Muscle layer of duodenum (tissue), 2 donors: ENCODE results near the gene GPR89A.

Source experiments
- H3K27ac ChIP-seq: one replicate; pipeline ENCODE4 v1.7.0; 2013; ENCODE audit warnings: mild to moderate bottlenecking, low read length
- H3K27me3 ChIP-seq: one replicate; pipeline ENCODE4 v1.7.0; 2013; ENCODE audit warnings: low read depth, mild to moderate bottlenecking, control low read depth, low read length
- H3K36me3 ChIP-seq, 2 donors: one replicate each; pipeline ENCODE4 v1.7.0; 2013; ENCODE audit warnings: low read length in 2 of 2, control low read depth in 1 of 2, mild to moderate bottlenecking in 1 of 2; ENCODE audit not compliant: insufficient read depth in 2 of 2, control insufficient read depth in 1 of 2
- H3K4me1 ChIP-seq, 2 donors: one replicate each; pipeline ENCODE4 v1.7.0; 2013; ENCODE audit warnings: low read length in 2 of 2, mild to moderate bottlenecking in 2 of 2, control low read depth in 1 of 2, moderate library complexity in 1 of 2; ENCODE audit not compliant: insufficient read depth in 2 of 2, control insufficient read depth in 1 of 2
- H3K4me3 ChIP-seq, 2 donors: one replicate each; pipeline ENCODE4 v1.7.0; 2013; ENCODE audit warnings: low read length in 2 of 2, low read depth in 1 of 2, mild to moderate bottlenecking in 1 of 2
- H3K9me3 ChIP-seq, 2 donors: one replicate each; pipeline ENCODE4 v1.7.0; 2013; ENCODE audit warnings: low read length in 2 of 2, control low read depth in 1 of 2, mild to moderate bottlenecking in 1 of 2; ENCODE audit not compliant: control insufficient read depth in 1 of 2
- donor health status: healthy.

The GPR89A gene

GRCh38 chr1:145688924-145689323 is 81.1 kb downstream of the GPR89A start:
- Histone ChIP-seq H3K27ac (no peak overlapping the region), H3K4me1 (peaks cover 0 to 6% of the 10 kb centered on the region in 2 donors), H3K9me3 (no peaks in the 10 kb centered on the region), H3K27me3 (no peaks in the 10 kb centered on the region), H3K4me3 (no peak overlapping the region), H3K36me3 (no peaks in the 10 kb centered on the region)

GRCh38 chr1:145689922-145690321 is 82.1 kb downstream of the GPR89A start:
- H3K27me3 ChIP-seq: no peaks in the 10 kb centered on the region
- H3K9me3 ChIP-seq: no peaks in the 10 kb centered on the region
- no peak overlapping the region for H3K4me3 ChIP-seq
- no peak overlapping the region for H3K27ac ChIP-seq
- H3K4me1 ChIP-seq: peaks cover 0 to 6% of the 10 kb centered on the region in 2 donors
- no peaks in the 10 kb centered on the region for H3K36me3 ChIP-seq

- no peaks in the 10 kb centered on the region for H3K27me3 ChIP-seq
- no peaks in the 10 kb centered on the region for H3K36me3 ChIP-seq
- peaks cover 0 to 6% of the 10 kb centered on the region in 2 donors for H3K4me1 ChIP-seq
- no peak overlapping the region for H3K4me3 ChIP-seq
- no peak overlapping the region for H3K27ac ChIP-seq
- no peaks in the 10 kb centered on the region for H3K9me3 ChIP-seq
Observed at GRCh38 chr1:145690587-145691558, 83.1 kb downstream of the GPR89A start.

- Histone ChIP-seq H3K4me1 (peaks cover 0 to 6% of the 10 kb centered on the region in 2 donors), H3K9me3 (no peaks in the 10 kb centered on the region), H3K27ac (no peak overlapping the region), H3K27me3 (no peaks in the 10 kb centered on the region), H3K4me3 (no peak overlapping the region), H3K36me3 (no peaks in the 10 kb centered on the region)
Observed at GRCh38 chr1:145692785-145693443, 85.1 kb downstream of the GPR89A start.

- no peaks in the 10 kb centered on the region for H3K9me3 ChIP-seq
- no peaks in the 10 kb centered on the region for H3K36me3 ChIP-seq
- H3K27me3 ChIP-seq: no peaks in the 10 kb centered on the region
Observed at GRCh38 chr1:145695821-145696629, 88.2 kb downstream of the GPR89A start.

GRCh38 chr1:145696630-145696960 is 88.8 kb downstream of the GPR89A start:
- Histone ChIP-seq H3K27me3 (no peaks in the 10 kb centered on the region), H3K4me1 (no peaks in the 10 kb centered on the region), H3K9me3 (no peaks in the 10 kb centered on the region), H3K27ac (no peak overlapping the region), H3K36me3 (no peaks in the 10 kb centered on the region), H3K4me3 (no peak overlapping the region)

More at GRCh38 chr1:145695821-145696629, 88.2 kb downstream of the GPR89A start:
- Histone ChIP-seq H3K4me1 (peaks cover 0 to under 1% of the 10 kb centered on the region in 2 donors), H3K4me3 (no peak overlapping the region), H3K27ac (no peak overlapping the region)

GRCh38 chr1:145701306-145701862 is 93.6 kb downstream of the GPR89A start:
- H3K4me1 ChIP-seq: no peaks in the 10 kb centered on the region
- H3K36me3 ChIP-seq: no peaks in the 10 kb centered on the region
- no peaks in the 10 kb centered on the region for H3K27me3 ChIP-seq
- H3K4me3 ChIP-seq: no peak overlapping the region
- H3K27ac ChIP-seq: no peak overlapping the region
- no peaks in the 10 kb centered on the region for H3K9me3 ChIP-seq

- Histone ChIP-seq H3K4me1 (no peaks in the 10 kb centered on the region), H3K27ac (no peak overlapping the region), H3K27me3 (no peaks in the 10 kb centered on the region), H3K4me3 (no peak overlapping the region), H3K36me3 (no peaks in the 10 kb centered on the region), H3K9me3 (no peaks in the 10 kb centered on the region)
Observed at GRCh38 chr1:145702052-145702451, 94.3 kb downstream of the GPR89A start.

GRCh38 chr1:145702826-145703225 is 95.0 kb downstream of the GPR89A start:
- no peaks in the 10 kb centered on the region for H3K9me3 ChIP-seq
- H3K27ac ChIP-seq: no peak overlapping the region
- no peaks in the 10 kb centered on the region for H3K27me3 ChIP-seq
- H3K36me3 ChIP-seq: no peaks in the 10 kb centered on the region
- no peak overlapping the region for H3K4me3 ChIP-seq
- H3K4me1 ChIP-seq: no peaks in the 10 kb centered on the region

GRCh38 chr1:145705622-145706021 is 97.8 kb downstream of the GPR89A start:
- no peak overlapping the region for H3K27ac ChIP-seq
- H3K27me3 ChIP-seq: no peaks in the 10 kb centered on the region
- no peaks in the 10 kb centered on the region for H3K9me3 ChIP-seq
- no peaks in the 10 kb centered on the region for H3K4me1 ChIP-seq
- no peaks in the 10 kb centered on the region for H3K36me3 ChIP-seq
- H3K4me3 ChIP-seq: no peak overlapping the region
